A673 (cell line): Measurements from ENCODE around the gene KPNA6. TPM values are rescaled to one million over a fixed set of nuclear protein-coding genes. Genes with fewer than 3 reads are reported as not detected.
"Not testable (repeated sequence)": the region's sequence is repeated elsewhere in the genome, so short reads cannot be mapped to it uniquely, and the experiment has no call there.

ENCODE experiments used
- BruUV-seq: library from RNA; stranded (reverse); fragments of 400-500 nt; replicated peaks from 2 replicates; lab custom pipeline; 2021; lab: Mats Ljungman, UMichigan
- CTCF ChIA-PET: fragments of 300-600 bp; sonication (Branson Sonifier 250); formaldehyde crosslinking; loops from one replicate; lab custom pipeline; 2022; ENCODE audit warnings: antibody characterized with exemption; lab: Charles Lee
- POLR2A ChIA-PET: fragments of 300-600 bp; sonication (Branson Sonifier 250); formaldehyde crosslinking; loops from one replicate; lab custom pipeline; 2022; ENCODE audit warnings: antibody characterized with exemption; ENCODE audit not compliant: low non-redundant PET; lab: Charles Lee
- DNase-seq: peaks from one replicate; pipeline ENCODE4 v3.0.0-alpha.2; 2015; ENCODE audit warnings: low spot score
- H3K27ac ChIP-seq: fragments of 200-600 bp; sonication (generic); 2 replicates; pipeline ENCODE4 v1.5.1; 2016; ENCODE audit warnings: mixed run types, low read depth, mild to moderate bottlenecking, mixed read lengths, antibody characterized with exemption, low read length; ENCODE audit not compliant: poor library complexity, severe bottlenecking
- H3K27me3 ChIP-seq: fragments of 200-600 bp; sonication (generic); replicated peaks from 2 replicates; pipeline ENCODE4 v1.6.1; 2017; ENCODE audit warnings: mixed run types, low read depth, mild to moderate bottlenecking, mixed read lengths, antibody characterized with exemption, low read length; ENCODE audit not compliant: insufficient read depth, poor library complexity
- H3K36me3 ChIP-seq: fragments of 200-600 bp; sonication (generic); 2 replicates; pipeline ENCODE4 v1.6.1; 2016; ENCODE audit warnings: mixed run types, mild to moderate bottlenecking, mixed read lengths, antibody characterized with exemption, low read length; ENCODE audit not compliant: insufficient read depth, poor library complexity, severe bottlenecking
- H3K4me1 ChIP-seq: fragments of 200-600 bp; sonication (generic); 2 replicates; pipeline ENCODE4 v1.6.1; 2017; ENCODE audit warnings: mixed run types, mild to moderate bottlenecking, mixed read lengths, antibody characterized with exemption, low read length; ENCODE audit not compliant: insufficient read depth, poor library complexity, severe bottlenecking
- H3K4me3 ChIP-seq: fragments of 200-600 bp; sonication (generic); 2 replicates; pipeline ENCODE4 v1.5.1; 2016; ENCODE audit warnings: low read depth, mixed run types, mild to moderate bottlenecking, mixed read lengths, low read length; ENCODE audit not compliant: poor library complexity, severe bottlenecking
- H3K9me3 ChIP-seq: fragments of 200-600 bp; sonication (generic); 2 replicates; pipeline ENCODE4 v1.6.1; 2016; ENCODE audit warnings: mixed run types, low read depth, mild to moderate bottlenecking, mixed read lengths, antibody characterized with exemption, low read length; ENCODE audit not compliant: poor library complexity, severe bottlenecking
- EZH2 ChIP-seq: fragments of 200-600 bp; sonication (generic); IDR thresholded peaks from 2 replicates; pipeline ENCODE4 v1.6.1; 2017; ENCODE audit warnings: borderline replicate concordance, low read depth, mild to moderate bottlenecking, mixed read lengths, antibody characterized with exemption, low read length; ENCODE audit not compliant: poor library complexity, severe bottlenecking
- intact Hi-C: fragments of 100-400 bp; cut with micrococcal nuclease; formaldehyde crosslinking; loops from one replicate; pipeline ENCODE4 v1.10.0; 2022; ENCODE audit not compliant: unreplicated experiment
- total RNA-seq: library from RNA; stranded (reverse); gene quantifications from 2 replicates; pipeline ENCODE4 v1.2.3, GENCODE V29; 2021
- TF ChIP-seq, protein P1 (sequence below): fragments of 300-800, 200-600 bp; sonication (generic); conservative IDR thresholded peaks from 2 replicates; pipeline ENCODE4 v1.5.1; 2017; ENCODE audit warnings: low read depth, mild to moderate bottlenecking, antibody characterized with exemption, low read length, moderate library complexity, mixed read lengths

Gene KPNA6
- total RNA-seq, 1 experiment from 2014 or later, result 96.8 TPM

DNA sequence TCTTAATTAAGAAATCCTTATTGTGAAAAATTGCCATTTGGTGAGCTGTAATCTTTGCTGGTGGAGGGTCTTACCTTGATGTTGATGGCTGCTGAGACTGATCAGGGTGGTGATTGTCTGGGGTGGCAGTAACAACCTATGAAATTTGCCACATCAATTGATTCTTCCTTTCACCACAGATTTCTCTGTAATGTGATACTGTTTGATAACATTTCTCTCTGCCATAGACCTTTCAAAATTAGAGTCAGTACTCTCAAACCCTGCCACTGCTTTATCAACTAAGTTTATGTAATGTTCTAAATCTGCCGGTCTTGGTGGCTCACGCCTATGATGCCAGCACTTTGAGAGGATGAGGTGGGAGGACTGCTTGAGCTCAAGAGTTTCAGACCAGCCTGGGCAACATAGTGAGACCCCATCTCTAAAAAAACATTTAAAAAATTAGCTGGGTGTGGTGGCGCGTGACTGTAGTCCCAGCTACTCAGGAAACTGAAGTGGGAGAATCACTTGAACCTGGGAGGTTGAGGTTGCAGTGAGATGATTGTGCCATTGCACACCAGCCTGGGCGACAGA, 5.0 kb downstream of the KPNA6 start:
- no peak for DNase-seq
- no peak for TF ChIP-seq EZH2
- TF ChIP-seq, protein P1, sequence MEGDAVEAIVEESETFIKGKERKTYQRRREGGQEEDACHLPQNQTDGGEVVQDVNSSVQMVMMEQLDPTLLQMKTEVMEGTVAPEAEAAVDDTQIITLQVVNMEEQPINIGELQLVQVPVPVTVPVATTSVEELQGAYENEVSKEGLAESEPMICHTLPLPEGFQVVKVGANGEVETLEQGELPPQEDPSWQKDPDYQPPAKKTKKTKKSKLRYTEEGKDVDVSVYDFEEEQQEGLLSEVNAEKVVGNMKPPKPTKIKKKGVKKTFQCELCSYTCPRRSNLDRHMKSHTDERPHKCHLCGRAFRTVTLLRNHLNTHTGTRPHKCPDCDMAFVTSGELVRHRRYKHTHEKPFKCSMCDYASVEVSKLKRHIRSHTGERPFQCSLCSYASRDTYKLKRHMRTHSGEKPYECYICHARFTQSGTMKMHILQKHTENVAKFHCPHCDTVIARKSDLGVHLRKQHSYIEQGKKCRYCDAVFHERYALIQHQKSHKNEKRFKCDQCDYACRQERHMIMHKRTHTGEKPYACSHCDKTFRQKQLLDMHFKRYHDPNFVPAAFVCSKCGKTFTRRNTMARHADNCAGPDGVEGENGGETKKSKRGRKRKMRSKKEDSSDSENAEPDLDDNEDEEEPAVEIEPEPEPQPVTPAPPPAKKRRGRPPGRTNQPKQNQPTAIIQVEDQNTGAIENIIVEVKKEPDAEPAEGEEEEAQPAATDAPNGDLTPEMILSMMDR, result no peak
- no peak overlapping the region for H3K27ac ChIP-seq
- no peak overlapping the region for H3K4me3 ChIP-seq
- ChIA-PET POLR2A (no interaction called here), CTCF (no interaction called here)
- intact Hi-C loops, result no loop called here
- no peaks in the 10 kb centered on the region for H3K9me3 ChIP-seq
- BruUV-seq, result no TSS peak
- H3K36me3 ChIP-seq, result no peaks in the 10 kb centered on the region
- H3K4me1 ChIP-seq, result peaks cover 8% of the 10 kb centered on the region
- H3K27me3 ChIP-seq, result no peaks in the 10 kb centered on the region

DNA sequence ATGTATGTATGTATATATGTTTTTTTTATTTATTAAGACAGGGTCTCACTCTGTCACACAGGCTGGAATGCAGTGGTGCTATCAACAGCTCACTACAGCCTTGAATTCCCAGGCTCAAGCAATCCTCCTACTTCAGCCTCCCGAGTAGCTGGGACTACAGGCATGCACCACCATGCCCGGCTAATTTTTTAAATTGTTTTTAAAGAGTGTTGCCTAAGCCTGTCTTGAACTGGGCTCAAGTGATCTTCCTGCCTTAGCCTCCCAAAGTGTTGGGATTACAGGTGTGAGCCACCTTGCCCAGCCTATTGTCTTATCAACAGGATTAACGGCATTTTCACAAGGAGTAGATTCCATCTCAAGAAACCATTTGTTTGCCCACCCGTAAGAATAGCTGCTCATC, 5.6 kb downstream of the KPNA6 start:
- H3K36me3 ChIP-seq, H3K27me3 ChIP-seq, CTCF ChIA-PET, H3K27ac ChIP-seq, DNase-seq, intact Hi-C loops, H3K4me1 ChIP-seq, POLR2A ChIA-PET, H3K4me3 ChIP-seq, BruUV-seq, H3K9me3 ChIP-seq: not testable (repeated sequence)

DNA sequence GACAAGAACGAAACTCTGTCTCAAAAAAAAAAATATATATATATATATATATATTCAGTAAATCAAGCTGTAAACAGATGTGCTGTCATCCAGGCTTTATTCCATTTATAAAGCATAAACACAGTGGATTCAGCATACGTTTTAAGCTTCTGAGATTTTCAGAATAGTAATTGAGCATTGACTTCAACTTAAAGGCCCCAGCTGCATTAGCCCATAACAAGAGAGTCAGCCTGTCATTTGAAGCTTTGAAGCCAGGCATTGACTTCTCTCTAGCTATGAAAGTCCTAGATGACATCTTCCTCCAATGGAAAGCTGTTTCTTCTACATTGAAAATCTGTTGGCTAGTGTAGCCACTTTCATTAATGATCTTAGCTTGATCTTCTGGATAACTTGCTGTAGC, 6.6 kb downstream of the KPNA6 start:
- no TSS peak for BruUV-seq
- Histone ChIP-seq H3K4me3 (no peak overlapping the region), H3K36me3 (no peaks in the 10 kb centered on the region), H3K27me3 (no peaks in the 10 kb centered on the region), H3K27ac (no peak overlapping the region), H3K9me3 (no peaks in the 10 kb centered on the region), H3K4me1 (peaks cover 8% of the 10 kb centered on the region)
- TF ChIP-seq, protein P1, result no peak
- no peak for TF ChIP-seq EZH2
- intact Hi-C loops, result no loop called here
- no peak for DNase-seq
- CTCF ChIA-PET, result interaction anchor here (0.6 kb wide), 1 partner anchor 41 kb away, joined by 4 read pairs; no protein-coding TSS in a partner anchor
- POLR2A ChIA-PET, result no interaction called here

DNA sequence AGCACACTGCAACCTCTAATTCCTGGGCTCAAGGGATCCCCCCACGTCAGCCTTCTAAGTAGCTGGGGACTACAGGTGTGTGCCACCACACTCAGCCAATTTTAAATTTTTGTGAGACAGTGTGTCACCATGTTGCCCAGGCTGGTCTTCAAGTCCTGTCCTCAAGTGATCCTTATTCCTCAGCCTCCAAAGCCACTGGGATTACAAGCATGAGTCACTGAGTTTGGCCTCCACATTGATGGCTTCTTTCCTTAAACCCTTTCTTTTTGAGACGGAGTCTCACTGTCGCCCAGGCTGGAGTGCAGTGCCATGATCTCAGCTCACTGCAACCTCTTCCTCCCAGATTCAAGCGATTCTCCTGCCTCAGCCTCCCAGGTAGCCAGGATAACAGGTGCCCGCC, 7.6 kb downstream of the KPNA6 start:
- no peak overlapping the region for H3K4me3 ChIP-seq
- BruUV-seq, result no TSS peak
- H3K27me3 ChIP-seq, result no peaks in the 10 kb centered on the region
- no peaks in the 10 kb centered on the region for H3K36me3 ChIP-seq
- H3K9me3 ChIP-seq, result no peaks in the 10 kb centered on the region
- no peak for DNase-seq
- POLR2A ChIA-PET, result no interaction called here
- no peak for TF ChIP-seq EZH2
- TF ChIP-seq, protein P1, result no peak
- CTCF ChIA-PET, result no interaction called here
- peaks cover 8% of the 10 kb centered on the region for H3K4me1 ChIP-seq
- H3K27ac ChIP-seq, result no peak overlapping the region
- intact Hi-C loops, result no loop called here
